ENCODE data around the gene OR9G1.
"Not testable (repeated sequence)": the region's sequence is repeated elsewhere in the genome, so short reads cannot be mapped to it uniquely, and the experiment has no call there.

OR9G1 gene, protein sequence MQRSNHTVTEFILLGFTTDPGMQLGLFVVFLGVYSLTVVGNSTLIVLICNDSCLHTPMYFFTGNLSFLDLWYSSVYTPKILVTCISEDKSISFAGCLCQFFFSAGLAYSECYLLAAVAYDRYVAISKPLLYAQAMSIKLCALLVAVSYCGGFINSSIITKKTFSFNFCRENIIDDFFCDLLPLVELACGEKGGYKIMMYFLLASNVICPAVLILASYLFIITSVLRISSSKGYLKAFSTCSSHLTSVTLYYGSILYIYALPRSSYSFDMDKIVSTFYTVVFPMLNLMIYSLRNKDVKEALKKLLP

GRCh38 chr11:56698795-56699194, at the start of gene OR9G1:
TSS of gene OR9G1 (plus strand) at chr11:56699095. CDS start at chr11:56700388, 1,293 bp downstream.
- no peak for DNase-seq

- DNase-seq, result no peak
Measured at GRCh38 chr11:56659755-56660154, 39.1 kb upstream of the OR9G1 start.

GRCh38 chr11:56663386-56663785, 35.5 kb upstream of the OR9G1 start, which contains the start of gene OR5AR1:
TSS of gene OR5AR1 (plus strand) at chr11:56663686. CDS start at chr11:56663686, 0 bp downstream.
- DNase-seq, result no peak

GRCh38 chr11:56670984-56671383, 27.9 kb upstream of the OR9G1 start:
- DNase-seq, result no peak

DNA sequence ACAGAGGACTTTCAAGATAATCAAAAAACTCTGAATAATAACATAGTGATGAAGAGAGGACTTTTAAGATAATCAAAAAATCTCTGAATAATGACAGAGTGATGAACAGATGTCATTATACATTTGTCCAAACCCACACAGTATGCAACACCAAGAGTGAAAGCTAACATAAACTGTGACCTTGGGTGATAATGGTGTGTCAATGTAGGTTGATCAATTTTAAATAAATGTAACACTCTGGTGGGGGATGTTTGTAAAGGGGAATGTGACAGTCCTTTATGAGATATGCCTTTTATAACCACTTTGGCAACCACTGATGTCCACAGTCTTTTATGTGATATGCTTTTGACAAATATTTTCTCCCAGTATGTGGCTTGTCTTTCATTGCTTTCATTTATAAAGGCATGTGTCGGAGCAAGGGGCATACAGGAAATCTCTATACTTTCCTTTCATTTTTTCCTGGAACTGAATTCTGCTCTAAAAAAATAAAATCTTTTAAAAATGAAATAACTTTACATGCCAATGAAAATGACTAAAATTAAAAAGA, 10.3 kb upstream of the OR9G1 start:
- no peak for DNase-seq

DNA sequence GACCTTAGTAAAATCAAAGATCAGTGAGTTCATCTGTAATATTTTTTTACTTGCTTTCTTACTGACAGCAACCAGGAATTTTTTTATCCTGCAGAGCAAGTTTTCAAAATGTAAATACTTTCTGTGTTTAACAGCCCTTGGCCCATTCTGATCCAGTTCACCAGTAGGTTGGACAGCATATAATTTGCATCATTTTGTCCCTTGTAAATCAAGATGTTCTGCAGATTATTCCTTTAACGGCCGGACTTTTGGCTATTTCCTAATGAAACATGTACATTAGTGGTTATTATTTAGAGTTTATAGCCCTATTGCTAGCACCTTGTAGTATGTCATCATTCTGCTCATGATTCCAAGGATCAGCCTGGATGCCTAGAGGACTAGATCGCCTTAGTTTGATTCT, 7.7 kb upstream of the OR9G1 start:
- not testable (repeated sequence) for DNase-seq

GRCh38 chr11:56693428-56693827, 5.5 kb upstream of the OR9G1 start:
- DNase-seq, result no peak

DNA sequence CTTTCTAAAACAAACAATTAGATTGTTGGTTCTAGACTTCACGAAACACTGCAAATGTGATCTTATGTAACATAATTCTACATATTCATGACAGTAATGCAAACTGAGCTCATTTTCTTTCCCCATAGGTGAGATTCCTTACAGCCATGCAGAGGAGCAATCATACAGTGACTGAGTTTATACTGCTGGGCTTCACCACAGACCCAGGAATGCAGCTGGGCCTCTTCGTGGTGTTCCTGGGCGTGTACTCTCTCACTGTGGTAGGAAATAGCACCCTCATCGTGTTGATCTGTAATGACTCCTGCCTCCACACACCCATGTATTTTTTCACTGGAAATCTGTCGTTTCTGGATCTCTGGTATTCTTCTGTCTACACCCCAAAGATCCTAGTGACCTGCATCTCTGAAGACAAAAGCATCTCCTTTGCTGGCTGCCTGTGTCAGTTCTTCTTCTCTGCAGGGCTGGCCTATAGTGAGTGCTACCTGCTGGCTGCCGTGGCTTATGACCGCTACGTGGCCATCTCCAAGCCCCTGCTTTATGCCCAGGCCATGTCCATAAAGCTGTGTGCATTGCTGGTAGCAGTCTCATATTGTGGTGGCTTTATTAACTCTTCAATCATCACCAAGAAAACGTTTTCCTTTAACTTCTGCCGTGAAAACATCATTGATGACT, 1.5 kb downstream of the OR9G1 start:
- no peak for DNase-seq

GRCh38 chr11:56700914-56701485, 2.1 kb downstream of the OR9G1 start:
- DNase-seq, result no peak

GRCh38 chr11:56705784-56706396, 7.0 kb downstream of the OR9G1 start:
- no peak for DNase-seq

- no peak for DNase-seq
Measured at GRCh38 chr11:56706486-56706885, 7.6 kb downstream of the OR9G1 start.

- no peak for DNase-seq
Measured at GRCh38 chr11:56714206-56714605, 15.3 kb downstream of the OR9G1 start.

DNA sequence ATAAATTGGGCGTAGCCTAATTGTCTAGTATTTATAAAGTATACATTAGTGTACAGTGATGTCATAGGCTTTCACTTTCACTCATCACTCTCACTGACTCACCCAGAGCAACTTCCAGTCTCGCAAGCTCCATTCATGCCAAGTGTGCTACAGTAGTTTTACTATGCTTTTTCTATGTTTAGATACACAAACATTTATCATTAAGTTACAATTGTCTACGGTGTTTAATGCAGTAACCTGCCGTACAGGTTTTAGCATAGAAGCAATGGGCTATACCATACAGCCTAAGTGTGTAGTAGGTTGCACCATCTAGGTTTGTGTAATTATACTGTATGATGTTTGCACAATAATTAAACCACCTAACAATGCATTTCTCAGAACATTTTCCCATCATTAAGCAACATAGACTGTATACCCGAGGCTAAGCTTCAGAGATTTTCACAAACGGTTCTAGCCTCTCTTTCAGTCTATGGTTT, 17.5 kb downstream of the OR9G1 start:
- DNase-seq, result no peak

DNA sequence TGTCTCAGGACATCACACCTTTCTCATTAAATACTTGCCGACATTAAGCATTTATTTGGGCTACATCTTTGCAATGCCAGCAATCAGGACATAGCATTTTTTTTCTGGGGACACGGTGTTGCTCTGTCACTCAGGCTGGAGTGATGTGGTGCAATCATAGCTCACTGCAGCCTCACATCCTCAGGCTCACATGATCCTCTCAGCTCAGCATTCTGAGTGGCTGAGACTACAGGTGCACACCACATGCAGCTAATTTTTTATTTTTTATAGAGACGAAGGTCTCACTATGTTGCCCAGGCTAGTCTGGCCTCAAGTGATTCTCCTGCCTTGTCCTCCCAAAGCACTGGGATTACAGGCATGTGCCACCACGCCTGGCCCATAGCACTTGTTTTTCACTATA, 21.6 kb downstream of the OR9G1 start:
- DNase-seq, result no peak

- DNase-seq, result no peak
Measured at GRCh38 chr11:56740107-56740506, 41.2 kb downstream of the OR9G1 start.

DNA sequence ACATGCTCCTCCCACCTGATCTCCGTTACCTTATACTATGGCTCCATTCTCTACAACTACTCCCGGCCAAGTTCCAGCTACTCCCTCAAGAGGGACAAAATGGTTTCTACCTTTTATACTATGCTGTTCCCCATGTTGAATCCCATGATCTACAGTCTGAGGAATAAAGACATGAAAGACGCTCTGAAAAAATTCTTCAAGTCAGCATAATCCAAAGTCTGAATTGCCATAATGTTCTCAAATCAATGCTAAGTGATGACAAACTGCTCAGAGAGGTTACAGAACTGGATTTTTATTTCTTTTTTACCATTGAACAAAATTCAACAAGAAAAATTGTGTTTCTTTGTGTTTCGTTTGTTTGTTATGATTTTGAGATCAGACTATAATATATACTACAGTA, 42.0 kb downstream of the OR9G1 start:
- no peak for DNase-seq

GRCh38 chr11:56748597-56748996, 49.7 kb downstream of the OR9G1 start, which contains the start of gene OR9G4:
TSS of gene OR9G4 (minus strand) at chr11:56748697. CDS start at chr11:56743766, 4,931 bp downstream.
- no peak for DNase-seq

DNA sequence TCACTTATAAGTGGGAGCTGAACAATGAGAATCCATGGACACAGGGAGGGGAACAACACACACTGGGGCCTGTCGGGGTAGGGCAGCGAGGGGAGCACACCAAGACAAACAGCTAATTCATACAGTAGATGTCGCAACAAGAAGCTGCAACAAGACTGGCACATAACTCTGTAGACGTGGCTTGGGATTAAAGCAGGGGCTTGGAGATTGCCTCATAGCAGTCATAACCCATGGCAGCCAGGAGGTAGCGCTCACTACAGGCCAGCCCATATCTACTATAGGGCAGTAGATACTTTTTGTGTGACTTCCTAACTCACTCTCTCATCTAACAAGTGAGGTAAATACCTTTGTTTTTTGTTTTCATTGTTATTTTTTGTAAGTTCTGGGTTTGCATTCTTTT, 51.3 kb downstream of the OR9G1 start:
- no peak for DNase-seq

DNA sequence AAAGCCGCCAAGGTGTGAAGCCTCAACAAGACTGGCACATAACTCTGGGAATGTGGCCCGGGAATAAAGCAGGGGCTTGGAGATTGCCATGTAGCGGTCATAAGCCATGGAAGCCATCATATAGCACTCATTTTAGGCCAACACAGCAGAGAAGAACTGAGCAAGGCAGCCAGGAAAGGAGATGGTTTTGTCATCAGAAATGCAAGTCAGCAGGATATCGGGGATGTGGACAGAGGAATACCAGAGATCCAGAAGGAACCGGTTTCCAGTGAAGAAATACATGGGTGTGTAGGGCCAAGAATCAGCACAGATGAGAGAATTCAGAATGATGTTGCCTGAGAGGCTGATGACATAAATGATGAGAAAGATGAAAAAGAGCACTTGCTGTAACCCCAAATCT, 52.6 kb downstream of the OR9G1 start:
- no peak for DNase-seq
